ENCODE data around the gene RILPL2. TPM values are rescaled to one million over a fixed set of nuclear protein-coding genes. Genes with fewer than 3 reads are reported as not detected.

Gene RILPL2
- total and polyA plus RNA-seq, 9 of the 15 experiments (the other 6 are each of a cell fraction or from before 2014, with no cell fraction given), result 0.61 to 5.8 (median 4.3) TPM

GRCh38 chr12:123384318-123384993 lies 52.0 kb downstream of the RILPL2 start (continued):
- TF ChIP-seq CREB5 (CRISPR knock-in tag; IDR thresholded peaks at IDR 0.05) (no peak), CHD1 (IDR thresholded peaks at IDR 0.05; ENCODE audit: low read length) (peak; percentile 98), SMARCE1 (IDR thresholded peaks at IDR 0.05) (no peak), UBTF (IDR thresholded peaks at IDR 0.05; ENCODE audit: borderline replicate concordance in 1 of 2, low read depth in 2 of 2, low read length in 2 of 2) (peak in 1 of 2 experiments; percentile 80; a peak in 1 of 4 replicates), SETDB1 (IDR thresholded peaks at IDR 0.05; ENCODE audit: low read length) (no peak), PHF8 (IDR thresholded peaks at IDR 0.05; ENCODE audit: borderline replicate concordance, low read length) (peak; percentile 19; the same call in 1 of the 2 replicates), NCOR1 (IDR thresholded peaks at IDR 0.05) (no peak), FOXK1 (CRISPR knock-in tag; IDR thresholded peaks at IDR 0.05; ENCODE audit: borderline replicate concordance) (peak; percentile 38), VEZF1 (CRISPR knock-in tag; IDR thresholded peaks at IDR 0.05) (peak; percentile 87), JUND (IDR thresholded peaks at IDR 0.05; ENCODE audit: borderline replicate concordance, low read depth, low read length) (peak; percentile 29; the same call in 1 of the 2 replicates), JUND (tag; IDR thresholded peaks at IDR 0.05; ENCODE audit: borderline replicate concordance, low read depth, low read length) (no peak), PHB (CRISPR knock-in tag; IDR thresholded peaks at IDR 0.05) (0 out of 2 replicates have a peak, but pooled peaks have one; percentile 54), MTA3 (IDR thresholded peaks at IDR 0.05; ENCODE audit: borderline replicate concordance) (0 out of 2 replicates have a peak, but pooled peaks have one; percentile 35), NFRKB (IDR thresholded peaks at IDR 0.05; ENCODE audit: low read depth) (peak; percentile 65; the same call in 1 of the 2 replicates), HMGXB4 (CRISPR knock-in tag; IDR thresholded peaks at IDR 0.05) (peak; percentile 3; the same call in 1 of the 2 replicates), USF1 (CRISPR knock-in tag; IDR thresholded peaks at IDR 0.05) (peak; percentile 17; the same call in 1 of the 2 replicates), NR2F6 (CRISPR knock-in tag; IDR thresholded peaks at IDR 0.05) (no peak), SRSF9 (IDR thresholded peaks at IDR 0.05; ENCODE audit: borderline replicate concordance, low read depth, low read length) (no peak), WHSC1 (IDR thresholded peaks at IDR 0.05; ENCODE audit: low read length) (no peak), BCOR (IDR thresholded peaks at IDR 0.05) (0 out of 2 replicates have a peak, but pooled peaks have one; percentile 10)

Data from K562 (cell line).